Nephron progenitor cell (in vitro differentiated cells): ENCODE measurements around the gene NACAD.

Experiments used
- DNase-seq: peaks from one replicate; pipeline ENCODE4 v3.0.0; 2021
- H3K27ac Mint-ChIP-seq: 2 replicates; pipeline ENCODE4 v1.8.0; 2021; ENCODE audit warnings: mild to moderate bottlenecking, moderate library complexity, mixed read lengths
- H3K27me3 Mint-ChIP-seq: 2 replicates; pipeline ENCODE4 v1.8.0; 2021; ENCODE audit warnings: mild to moderate bottlenecking, low read depth, mixed read lengths; ENCODE audit not compliant: poor library complexity
- H3K36me3 Mint-ChIP-seq: 2 replicates; pipeline ENCODE4 v1.8.0; 2021; ENCODE audit warnings: low read depth, mixed read lengths
- H3K4me1 Mint-ChIP-seq: 2 replicates; pipeline ENCODE4 v1.8.0; 2021; ENCODE audit warnings: mixed read lengths
- H3K4me3 Mint-ChIP-seq: 2 replicates; pipeline ENCODE4 v1.8.0; 2021; ENCODE audit warnings: mild to moderate bottlenecking, moderate library complexity, mixed read lengths
- H3K9me3 Mint-ChIP-seq: 2 replicates; pipeline ENCODE4 v1.8.0; 2021; ENCODE audit warnings: mild to moderate bottlenecking, moderate library complexity, mixed read lengths
- CTCF ChIP-seq: fragments of 200-600 bp; sonication (generic); IDR thresholded peaks from 2 replicates; pipeline ENCODE4 v1.5.0; 2021; ENCODE audit warnings: antibody characterized with exemption

The NACAD gene

GRCh38 chr7:45101748-45102147 is 13.0 kb upstream of the NACAD start:
- Mint-ChIP-seq H3K36me3 (peaks cover 12% of the 10 kb centered on the region), H3K4me3 (no peak overlapping the region), H3K9me3 (no peaks in the 10 kb centered on the region), H3K27me3 (no peaks in the 10 kb centered on the region), H3K4me1 (no peaks in the 10 kb centered on the region), H3K27ac (no peak overlapping the region)
- no peak for TF ChIP-seq CTCF
- no peak for DNase-seq

GRCh38 chr7:45100761-45101480 is 12.2 kb upstream of the NACAD start:
- TF ChIP-seq CTCF: no peak

GRCh38 chr7:45099891-45100760 is 11.4 kb upstream of the NACAD start:
- DNase-seq: no peak
- Mint-ChIP-seq H3K27ac (peak overlapping the region; percentile 44), H3K4me3 (no peak overlapping the region), H3K9me3 (no peaks in the 10 kb centered on the region), H3K27me3 (no peaks in the 10 kb centered on the region), H3K36me3 (peaks cover 12% of the 10 kb centered on the region), H3K4me1 (no peaks in the 10 kb centered on the region)
- TF ChIP-seq CTCF: no peak

More at GRCh38 chr7:45100761-45101480, 12.2 kb upstream of the NACAD start:
- no peak for DNase-seq
- no peaks in the 10 kb centered on the region for H3K9me3 Mint-ChIP-seq
- no peaks in the 10 kb centered on the region for H3K4me1 Mint-ChIP-seq
- peaks cover 12% of the 10 kb centered on the region for H3K36me3 Mint-ChIP-seq
- no peak overlapping the region for H3K27ac Mint-ChIP-seq
- no peak overlapping the region for H3K4me3 Mint-ChIP-seq
- H3K27me3 Mint-ChIP-seq: no peaks in the 10 kb centered on the region

- Mint-ChIP-seq H3K4me1 (no peaks in the 10 kb centered on the region), H3K9me3 (no peaks in the 10 kb centered on the region), H3K27me3 (no peaks in the 10 kb centered on the region), H3K4me3 (no peak overlapping the region), H3K36me3 (peaks cover 12% of the 10 kb centered on the region), H3K27ac (peak overlapping the region; percentile 88)
- no peak for DNase-seq
- no peak for TF ChIP-seq CTCF
Observed at GRCh38 chr7:45098983-45099839, 10.4 kb upstream of the NACAD start.

GRCh38 chr7:45092931-45093235 is 4.1 kb upstream of the NACAD start:
- DNase-seq: no peak
- H3K4me3 Mint-ChIP-seq: no peak overlapping the region
- no peaks in the 10 kb centered on the region for H3K36me3 Mint-ChIP-seq
- peaks cover 10% of the 10 kb centered on the region for H3K4me1 Mint-ChIP-seq
- peaks cover 35% of the 10 kb centered on the region for H3K27me3 Mint-ChIP-seq
- no peak overlapping the region for H3K27ac Mint-ChIP-seq
- peaks cover 10% of the 10 kb centered on the region for H3K9me3 Mint-ChIP-seq
- no peak for TF ChIP-seq CTCF
